PC-3 (cell line): ENCODE results near the gene GPN1. TPM values are rescaled to one million over a fixed set of nuclear protein-coding genes. Genes with fewer than 3 reads are reported as not detected.
"Not testable (repeated sequence)": the region's sequence is repeated elsewhere in the genome, so short reads cannot be mapped to it uniquely, and the experiment has no call there.

Experiments used
- ATAC-seq: fragments of 200-7000 bp; cut with Tn5 transposase; 2 replicates; pipeline ENCODE4 v1.9.1; 2020; ENCODE audit warnings: mild to moderate bottlenecking, moderate library complexity
- BruUV-seq: library from RNA; stranded (reverse); fragments of 400-500 nt; replicated peaks from 2 replicates; lab custom pipeline; 2021; lab: Mats Ljungman, UMichigan
- CTCF ChIA-PET: fragments of 300-600 bp; sonication (Branson Sonifier 250); formaldehyde crosslinking; loops from one replicate; lab custom pipeline; 2022; ENCODE audit warnings: antibody characterized with exemption; lab: Charles Lee
- POLR2A ChIA-PET: fragments of 300-600 bp; sonication (Branson Sonifier 250); formaldehyde crosslinking; loops from one replicate; lab custom pipeline; 2022; ENCODE audit warnings: antibody characterized with exemption; ENCODE audit not compliant: unreplicated experiment; lab: Charles Lee
- DNase-seq: peaks from one replicate; pipeline ENCODE4 v3.0.0-alpha.2; 2015
- H2AFZ ChIP-seq: fragments of 300-600 bp; sonication (generic); 2 replicates; pipeline ENCODE4 v1.6.0; 2016; ENCODE audit warnings: antibody characterized with exemption, low read length
- H3F3A ChIP-seq: fragments of 300-600 bp; sonication (generic); one replicate; pipeline ENCODE4 v1.6.0; 2017; ENCODE audit warnings: antibody characterized with exemption, low read length, control low read depth, mild to moderate bottlenecking; ENCODE audit not compliant: unreplicated experiment
- H3K27ac ChIP-seq: fragments of 300-600 bp; sonication (generic); 2 replicates; pipeline ENCODE4 v1.5.1; 2016; ENCODE audit warnings: mild to moderate bottlenecking, low read length
- H3K27me3 ChIP-seq: fragments of 300-600 bp; sonication (generic); 2 replicates; pipeline ENCODE4 v1.6.1; 2016; ENCODE audit warnings: low read length, mixed read lengths
- H3K36me3 ChIP-seq: fragments of 300-600 bp; sonication (generic); 2 replicates; pipeline ENCODE4 v1.6.1; 2016; ENCODE audit warnings: low read depth, mixed run types, low read length, mixed read lengths
- H3K4me1 ChIP-seq: fragments of 300-600 bp; sonication (generic); 2 replicates; pipeline ENCODE4 v1.5.1; 2016; ENCODE audit warnings: low read length; ENCODE audit not compliant: insufficient read depth
- H3K4me2 ChIP-seq: fragments of 300-600 bp; sonication (generic); 2 replicates; pipeline ENCODE4 v1.6.0; 2016; ENCODE audit warnings: low read length
- H3K4me3 ChIP-seq: fragments of 300-600 bp; sonication (generic); 2 replicates; pipeline ENCODE4 v1.5.1; 2016; ENCODE audit warnings: mild to moderate bottlenecking, low read length, mixed read lengths
- H3K79me2 ChIP-seq: fragments of 300-600 bp; sonication (generic); 2 replicates; pipeline ENCODE4 v1.6.1; 2017; ENCODE audit warnings: low read length, mixed read lengths
- H3K9ac ChIP-seq: fragments of 300-600 bp; sonication (generic); 2 replicates; pipeline ENCODE4 v1.6.0; 2016; ENCODE audit warnings: mild to moderate bottlenecking, low read length
- H3K9me2 ChIP-seq: fragments of 300-600 bp; sonication (generic); replicated peaks from 2 replicates; pipeline ENCODE4 v1.6.1; 2016; ENCODE audit warnings: mixed run types, low read length, mixed read lengths
- H3K9me3 ChIP-seq: fragments of 300-600 bp; sonication (generic); 2 replicates; pipeline ENCODE4 v1.6.1; 2016; ENCODE audit warnings: low read length, mixed read lengths
- H4K20me1 ChIP-seq: fragments of 300-600 bp; sonication (generic); 2 replicates; pipeline ENCODE4 v1.6.1; 2016; ENCODE audit warnings: low read length, mixed read lengths
- EZH2 ChIP-seq: fragments of 300-600 bp; sonication (generic); IDR thresholded peaks from one replicate; pipeline ENCODE4 v1.6.1; 2017; ENCODE audit warnings: antibody characterized with exemption, mild to moderate bottlenecking, low read length; ENCODE audit not compliant: unreplicated experiment
- intact Hi-C: fragments of 100-400 bp; cut with micrococcal nuclease; formaldehyde crosslinking; loops from 2 replicates; pipeline ENCODE4 v1.9.0; 2023
- total RNA-seq: library from RNA; depleted of rRNA; stranded (reverse); fragments of >200 nt; gene quantifications from 2 replicates; pipeline ENCODE4 v1.2.3, GENCODE V29; 2014
- TF ChIP-seq, protein P1 (sequence below): fragments of 300-600 bp; sonication (generic); conservative IDR thresholded peaks from 2 replicates; pipeline ENCODE4 v1.5.1; 2017; ENCODE audit warnings: antibody characterized with exemption, low read depth, mild to moderate bottlenecking, low read length

Gene GPN1
- total RNA-seq, 1 experiment from 2014 or later, result 46.8 TPM

DNA sequence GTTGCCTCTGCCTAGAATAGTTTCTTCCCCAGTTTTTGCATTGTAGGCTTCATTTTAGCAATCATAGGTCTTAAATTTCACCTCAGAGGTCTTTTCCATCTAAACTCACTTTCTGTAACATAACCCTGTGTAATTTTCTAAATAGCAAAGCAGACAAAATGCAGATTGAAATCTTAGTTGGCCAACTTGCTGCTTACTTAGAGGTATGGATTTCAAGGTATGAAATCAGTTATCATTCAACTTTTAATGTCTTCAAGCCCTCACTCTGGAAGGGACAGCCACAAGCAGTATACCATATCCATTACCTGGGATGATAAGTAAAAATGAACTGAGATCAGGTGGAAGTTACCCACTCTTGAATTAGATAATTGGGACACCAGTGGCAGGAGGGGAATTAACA is 3.9 kb upstream of the GPN1 start:
- H3K36me3 ChIP-seq, result no peaks in the 10 kb centered on the region
- BruUV-seq, result no TSS peak
- no peaks in the 10 kb centered on the region for H3F3A ChIP-seq
- no peak for ATAC-seq
- no peak overlapping the region for H2AFZ ChIP-seq
- intact Hi-C loops, result no loop called here
- no peak for DNase-seq
- no peak overlapping the region for H3K9ac ChIP-seq
- no peak overlapping the region for H3K27ac ChIP-seq
- no peak overlapping the region for H3K4me2 ChIP-seq
- peaks cover 3% of the 10 kb centered on the region; the same call in 1 of the 2 replicates for H3K9me2 ChIP-seq
- CTCF ChIA-PET, result no interaction called here
- POLR2A ChIA-PET, result no interaction called here
- TF ChIP-seq, protein P1, sequence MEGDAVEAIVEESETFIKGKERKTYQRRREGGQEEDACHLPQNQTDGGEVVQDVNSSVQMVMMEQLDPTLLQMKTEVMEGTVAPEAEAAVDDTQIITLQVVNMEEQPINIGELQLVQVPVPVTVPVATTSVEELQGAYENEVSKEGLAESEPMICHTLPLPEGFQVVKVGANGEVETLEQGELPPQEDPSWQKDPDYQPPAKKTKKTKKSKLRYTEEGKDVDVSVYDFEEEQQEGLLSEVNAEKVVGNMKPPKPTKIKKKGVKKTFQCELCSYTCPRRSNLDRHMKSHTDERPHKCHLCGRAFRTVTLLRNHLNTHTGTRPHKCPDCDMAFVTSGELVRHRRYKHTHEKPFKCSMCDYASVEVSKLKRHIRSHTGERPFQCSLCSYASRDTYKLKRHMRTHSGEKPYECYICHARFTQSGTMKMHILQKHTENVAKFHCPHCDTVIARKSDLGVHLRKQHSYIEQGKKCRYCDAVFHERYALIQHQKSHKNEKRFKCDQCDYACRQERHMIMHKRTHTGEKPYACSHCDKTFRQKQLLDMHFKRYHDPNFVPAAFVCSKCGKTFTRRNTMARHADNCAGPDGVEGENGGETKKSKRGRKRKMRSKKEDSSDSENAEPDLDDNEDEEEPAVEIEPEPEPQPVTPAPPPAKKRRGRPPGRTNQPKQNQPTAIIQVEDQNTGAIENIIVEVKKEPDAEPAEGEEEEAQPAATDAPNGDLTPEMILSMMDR, result no peak
- TF ChIP-seq EZH2, result no peak
- no peak overlapping the region for H3K4me3 ChIP-seq
- no peaks in the 10 kb centered on the region for H3K27me3 ChIP-seq
- H4K20me1 ChIP-seq, result no peaks in the 10 kb centered on the region
- peaks cover 11% of the 10 kb centered on the region for H3K79me2 ChIP-seq
- H3K4me1 ChIP-seq, result peaks cover 34% of the 10 kb centered on the region
- no peaks in the 10 kb centered on the region for H3K9me3 ChIP-seq

DNA sequence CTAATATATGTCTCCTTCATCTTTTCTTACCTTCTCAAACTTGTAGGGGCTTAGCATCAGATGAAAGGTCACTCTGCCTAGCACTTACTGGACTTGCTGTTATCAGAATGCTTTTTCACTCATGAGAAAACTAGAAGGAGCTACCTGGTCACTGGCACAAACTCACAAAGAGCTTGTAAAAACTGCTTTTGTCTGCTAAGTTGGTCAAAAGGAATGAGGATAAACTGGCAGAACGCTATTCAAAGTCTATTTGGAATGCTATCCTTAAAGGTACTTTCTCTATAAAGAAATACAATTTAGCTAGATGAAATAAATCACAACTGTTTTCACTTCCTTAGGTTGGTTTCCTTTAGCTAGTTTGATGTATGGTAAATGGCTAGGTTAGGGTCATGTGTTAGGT is 2.5 kb upstream of the GPN1 start:
- intact Hi-C loops, H2AFZ ChIP-seq, H3K9ac ChIP-seq, H3K27me3 ChIP-seq, BruUV-seq, H3K9me2 ChIP-seq, H3K36me3 ChIP-seq, POLR2A ChIA-PET, H3K4me3 ChIP-seq, ATAC-seq, CTCF ChIA-PET, H3K9me3 ChIP-seq, H4K20me1 ChIP-seq, H3F3A ChIP-seq: not testable (repeated sequence)
- Histone ChIP-seq H3K79me2 (peaks cover 25% of the 10 kb centered on the region), H3K4me2 (peak overlapping the region; percentile 29), H3K27ac (0 out of 2 replicates have a peak overlapping the region, but pooled peaks have one; percentile 92), H3K4me1 (peaks cover 34% of the 10 kb centered on the region)
- peak; percentile 57 for DNase-seq

DNA sequence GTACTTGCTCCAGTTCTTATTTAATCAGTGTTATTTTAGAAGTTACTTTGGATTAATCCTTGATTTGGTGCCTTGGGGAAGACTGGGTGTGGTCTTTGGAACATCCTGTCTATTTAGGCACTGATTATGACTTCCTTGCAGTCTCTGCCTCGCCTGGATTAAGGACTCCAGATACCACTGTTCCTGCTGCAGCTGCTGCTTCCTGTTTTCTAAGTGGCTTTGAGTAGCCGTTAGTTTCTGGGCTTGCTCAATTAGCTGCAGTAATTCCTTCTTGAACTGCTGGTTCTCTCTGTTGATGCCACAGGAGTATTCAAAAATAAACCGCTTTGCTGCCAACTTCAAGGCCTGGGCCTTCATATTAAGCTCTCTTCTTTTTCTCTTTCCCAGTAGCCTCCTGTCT is 1.9 kb upstream of the GPN1 start:
- BruUV-seq, H3K27me3 ChIP-seq, intact Hi-C loops, H3K9me2 ChIP-seq, DNase-seq, H2AFZ ChIP-seq, H3K9me3 ChIP-seq, ATAC-seq, H4K20me1 ChIP-seq, H3K36me3 ChIP-seq, H3F3A ChIP-seq, POLR2A ChIA-PET, H3K4me3 ChIP-seq, H3K9ac ChIP-seq, CTCF ChIA-PET: not testable (repeated sequence)
- Histone ChIP-seq H3K4me2 (peak overlapping the region; percentile 29; the same call in 1 of the 2 replicates), H3K4me1 (peaks cover 34% of the 10 kb centered on the region), H3K79me2 (peaks cover 31% of the 10 kb centered on the region), H3K27ac (peak overlapping the region; percentile 92; the same call in 1 of the 2 replicates)
